DMS79 (cell line): Measurements from ENCODE around the gene CYSTM1.
A peak's percentile ranks its signal among the peaks of the same experiment; 100 is the strongest.

Experiments used
- DNase-seq: peaks from one replicate; lab custom pipeline; 2025; lab: John Stamatoyannopoulos, UW

Gene CYSTM1

GRCh38 chr5:140174465-140175366, at the start of gene CYSTM1:
TSS of gene CYSTM1 (plus strand) at chr5:140175188. CDS start at chr5:140194466, 19,278 bp downstream.
- peak; percentile 67 for DNase-seq

- DNase-seq = no peak
These were observed 49.4 kb upstream of the CYSTM1 start, which contains the start of gene IGIP for GRCh38 chr5:140125637-140126036. TSS of gene IGIP (plus strand) at chr5:140125937. CDS start at chr5:140128477, 2,540 bp downstream.

- no peak for DNase-seq
These were observed 48.5 kb upstream of the CYSTM1 start for GRCh38 chr5:140126315-140127012.

- DNase-seq = no peak
These were observed 46.6 kb upstream of the CYSTM1 start for GRCh38 chr5:140128376-140128775.

- no peak for DNase-seq
These were observed 43.8 kb upstream of the CYSTM1 start for GRCh38 chr5:140130949-140131733.

GRCh38 chr5:140131967-140132409, 43.0 kb upstream of the CYSTM1 start:
- DNase-seq = no peak

GRCh38 chr5:140133514-140134167, 41.3 kb upstream of the CYSTM1 start:
- no peak for DNase-seq

- no peak for DNase-seq
These were observed 40.6 kb upstream of the CYSTM1 start for GRCh38 chr5:140134277-140134935.

GRCh38 chr5:140135127-140135526, 39.9 kb upstream of the CYSTM1 start:
- no peak for DNase-seq

GRCh38 chr5:140136624-140137023, 38.4 kb upstream of the CYSTM1 start:
- DNase-seq = no peak

GRCh38 chr5:140140435-140140834, 34.6 kb upstream of the CYSTM1 start:
- DNase-seq = no peak

- no peak for DNase-seq
These were observed 33.7 kb upstream of the CYSTM1 start for GRCh38 chr5:140141241-140141640.

GRCh38 chr5:140142246-140142645, 32.7 kb upstream of the CYSTM1 start:
- no peak for DNase-seq

GRCh38 chr5:140142856-140143255, 32.1 kb upstream of the CYSTM1 start:
- DNase-seq = no peak

GRCh38 chr5:140143521-140144258, 31.3 kb upstream of the CYSTM1 start:
- DNase-seq = no peak

- no peak for DNase-seq
These were observed 29.7 kb upstream of the CYSTM1 start for GRCh38 chr5:140145256-140145655.

GRCh38 chr5:140145818-140146522, 29.0 kb upstream of the CYSTM1 start:
- no peak for DNase-seq

- DNase-seq = no peak
These were observed 28.5 kb upstream of the CYSTM1 start for GRCh38 chr5:140146523-140146842.

- DNase-seq = no peak
These were observed 27.5 kb upstream of the CYSTM1 start for GRCh38 chr5:140147460-140147859.

- no peak for DNase-seq
These were observed 26.5 kb upstream of the CYSTM1 start for GRCh38 chr5:140148508-140148907.
